ENCODE measurements around the gene ECHS1.

The ECHS1 gene

GRCh38 chr10:133359554-133359971 is 13.6 kb downstream of the ECHS1 start:
- no peak for TF ChIP-seq CTCF (IDR thresholded peaks at IDR 0.05; ENCODE audit: low read depth, low read length)
- DNase-seq (ENCODE audit: extremely low read depth, low read depth), result no peak

GRCh38 chr10:133358925-133359310 is 14.2 kb downstream of the ECHS1 start:
- TF ChIP-seq CTCF (IDR thresholded peaks at IDR 0.05; ENCODE audit: low read depth, low read length), result no peak
- no peak for DNase-seq (ENCODE audit: extremely low read depth, low read depth)

GRCh38 chr10:133358162-133358924 is 14.8 kb downstream of the ECHS1 start:
- TF ChIP-seq CTCF (IDR thresholded peaks at IDR 0.05; ENCODE audit: low read depth, low read length), result no peak
- DNase-seq (ENCODE audit: extremely low read depth, low read depth), result no peak

GRCh38 chr10:133357285-133358161 is 15.6 kb downstream of the ECHS1 start, which contains the start of gene FUOM:
FUOM (minus strand) TSS chr10:133358019; CDS start chr10:133358007, 12 bp downstream.
- DNase-seq (ENCODE audit: extremely low read depth, low read depth), result no peak
- TF ChIP-seq CTCF (IDR thresholded peaks at IDR 0.05; ENCODE audit: low read depth, low read length), result no peak

- DNase-seq (ENCODE audit: extremely low read depth, low read depth), result no peak
- no peak for TF ChIP-seq CTCF (IDR thresholded peaks at IDR 0.05; ENCODE audit: low read depth, low read length)
Observed at GRCh38 chr10:133356549-133357284, 16.4 kb downstream of the ECHS1 start.

- TF ChIP-seq CTCF (IDR thresholded peaks at IDR 0.05; ENCODE audit: low read depth, low read length), result no peak
- DNase-seq (ENCODE audit: extremely low read depth, low read depth), result no peak
Observed at GRCh38 chr10:133355991-133356390, 17.2 kb downstream of the ECHS1 start.

All from AG09319 (cell line).